ENCODE data around the gene GABRB2. TPM values are rescaled to one million over a fixed set of nuclear protein-coding genes. Genes with fewer than 3 reads are reported as not detected.
A peak's percentile ranks its signal among the peaks of the same experiment; 100 is the strongest.

The GABRB2 gene
- under 1 TPM in 4 of 6 donors, not detected in 2; 0.05 to 0.41 (median 0.18) TPM for total RNA-seq
- polyA plus RNA-seq = under 1 TPM in 1 of 2 donors, not detected in 1; 0.07 TPM

- no peaks in the 10 kb centered on the region for H3K36me3 ChIP-seq
- H3K4me1 ChIP-seq = peaks cover 0 to 9% (median 0%) of the 10 kb centered on the region in 3 donors
- intact Hi-C loops (cut with DNase I) = no loop called here
- peak within 1 kb of the TSS; percentile 24 to 53 (median 38) for H3K4me3 ChIP-seq
- no peak within 1 kb of the TSS for H3K27ac ChIP-seq
- WGBS, 2 donors = 2% methylated on average over 29 to 30 of the region's 31 CpGs
- no peaks in the 10 kb centered on the region for H3K9me3 ChIP-seq
- ATAC-seq (peak; percentile 57 to 76 (median 74)), DNase-seq (peak; percentile 36 to 85 (median 60)), FAIRE-seq (no peak)
- H3K27me3 ChIP-seq = no peaks in the 10 kb centered on the region
- no peak for TF ChIP-seq CTCF (IDR thresholded peaks at IDR 0.05)
Measured at GRCh38 chr5:161546470-161547301, at the start of gene GABRB2. GABRB2 (minus strand) TSS chr5:161546725; CDS start chr5:161546643, 82 bp downstream.

- intact Hi-C loops (cut with DNase I) = no loop called here
- DNase-seq = no peak
- FAIRE-seq = no peak
Measured at GRCh38 chr5:161585798-161586197, 39.3 kb upstream of the GABRB2 start.

GRCh38 chr5:161580621-161581020 lies 34.1 kb upstream of the GABRB2 start:
- H3K36me3 ChIP-seq = no peaks in the 10 kb centered on the region
- intact Hi-C loops (cut with DNase I) = no loop called here
- ATAC-seq (no peak), DNase-seq (no peak), FAIRE-seq (no peak)
- 86 to 95% methylated on average over 5 of the region's 5 CpGs for WGBS, 2 donors
- no peaks in the 10 kb centered on the region for H3K27me3 ChIP-seq
- no peak overlapping the region for H3K4me3 ChIP-seq
- no peaks in the 10 kb centered on the region for H3K9me3 ChIP-seq
- H3K4me1 ChIP-seq = no peaks in the 10 kb centered on the region
- H3K27ac ChIP-seq = no peak overlapping the region
- no peak for TF ChIP-seq CTCF (IDR thresholded peaks at IDR 0.05)

More at GRCh38 chr5:161585798-161586197, 39.3 kb upstream of the GABRB2 start:
- Histone ChIP-seq H3K27ac (no peak overlapping the region), H3K4me3 (no peak overlapping the region), H3K27me3 (no peaks in the 10 kb centered on the region), H3K9me3 (no peaks in the 10 kb centered on the region), H3K4me1 (no peaks in the 10 kb centered on the region), H3K36me3 (no peaks in the 10 kb centered on the region)
- 12 to 17% methylated on average over 1 of the region's 1 CpG for WGBS, 2 donors
- TF ChIP-seq CTCF (IDR thresholded peaks at IDR 0.05) = no peak
- ATAC-seq = no peak

- Histone ChIP-seq H3K4me3 (no peak overlapping the region), H3K27ac (no peak overlapping the region), H3K9me3 (no peaks in the 10 kb centered on the region), H3K4me1 (no peaks in the 10 kb centered on the region), H3K36me3 (no peaks in the 10 kb centered on the region), H3K27me3 (peaks cover 0 to 2% (median 0%) of the 10 kb centered on the region in 4 donors)
- intact Hi-C loops (cut with DNase I) = no loop called here
- TF ChIP-seq CTCF (IDR thresholded peaks at IDR 0.05) = no peak
- no peak for FAIRE-seq
- 79 to 80% methylated on average over 3 of the region's 3 CpGs for WGBS, 2 donors
- DNase-seq = no peak
- no peak for ATAC-seq
Measured at GRCh38 chr5:161572914-161573313, 26.4 kb upstream of the GABRB2 start.

- no peak for FAIRE-seq
- TF ChIP-seq CTCF (IDR thresholded peaks at IDR 0.05) = no peak
- Histone ChIP-seq H3K4me1 (no peaks in the 10 kb centered on the region), H3K27ac (no peak overlapping the region), H3K27me3 (no peaks in the 10 kb centered on the region), H3K36me3 (no peaks in the 10 kb centered on the region), H3K9me3 (no peaks in the 10 kb centered on the region), H3K4me3 (no peak overlapping the region)
- 64 to 76% methylated on average over 2 of the region's 2 CpGs for WGBS, 2 donors
- no peak for DNase-seq
- intact Hi-C loops (cut with DNase I) = no loop called here
- no peak for ATAC-seq
Measured at GRCh38 chr5:161566081-161566480, 19.6 kb upstream of the GABRB2 start.

Data from pancreas (tissue), 10 donors.